GM21528 (cell line): ENCODE data around the gene CD164L2.
"Not testable (repeated sequence)": the region's sequence is repeated elsewhere in the genome, so short reads cannot be mapped to it uniquely, and the experiment has no call there.

ENCODE experiments used
- ATAC-seq: cut with Tn5 transposase; IDR thresholded peaks from one replicate; pipeline ENCODE4 v1.9.1; 2021; ENCODE audit warnings: mild to moderate bottlenecking, moderate library complexity; ENCODE audit not compliant: unreplicated experiment, low FRiP score

CD164L2 gene

GRCh38 chr1:27391511-27392095 is 8.5 kb upstream of the CD164L2 start:
- no peak for ATAC-seq

DNA sequence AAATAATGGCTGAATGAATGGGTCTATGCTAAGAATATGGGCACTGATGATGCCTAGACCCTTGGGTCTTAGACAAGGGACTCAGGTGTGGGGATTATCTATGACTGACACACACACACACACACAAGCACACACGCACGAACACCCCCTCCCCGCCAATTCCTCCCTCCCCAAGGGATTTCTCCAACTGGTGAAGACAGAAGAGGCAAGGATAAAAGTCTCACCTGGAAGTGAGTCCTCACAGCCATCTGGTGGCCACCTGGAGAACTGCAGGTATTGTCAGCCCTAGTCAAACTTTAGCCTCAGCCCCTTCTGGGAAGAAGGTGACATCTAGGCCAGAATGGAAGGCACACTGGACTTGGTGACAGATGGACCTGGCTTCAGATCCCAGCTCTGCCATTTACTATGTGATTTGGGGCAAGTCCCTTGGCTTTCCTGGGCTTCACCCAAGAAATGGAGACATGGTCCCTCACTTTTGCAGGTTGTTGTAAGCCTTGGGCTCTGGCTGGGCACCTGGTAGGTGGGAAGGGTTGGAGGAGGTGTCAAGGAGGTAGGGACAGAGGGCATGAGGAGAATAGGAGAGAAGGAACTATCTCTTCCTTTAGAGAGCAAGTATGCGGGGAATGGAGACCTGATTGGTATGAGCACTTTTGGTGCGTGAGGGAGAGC is 5.3 kb upstream of the CD164L2 start:
- ATAC-seq, result no peak

DNA sequence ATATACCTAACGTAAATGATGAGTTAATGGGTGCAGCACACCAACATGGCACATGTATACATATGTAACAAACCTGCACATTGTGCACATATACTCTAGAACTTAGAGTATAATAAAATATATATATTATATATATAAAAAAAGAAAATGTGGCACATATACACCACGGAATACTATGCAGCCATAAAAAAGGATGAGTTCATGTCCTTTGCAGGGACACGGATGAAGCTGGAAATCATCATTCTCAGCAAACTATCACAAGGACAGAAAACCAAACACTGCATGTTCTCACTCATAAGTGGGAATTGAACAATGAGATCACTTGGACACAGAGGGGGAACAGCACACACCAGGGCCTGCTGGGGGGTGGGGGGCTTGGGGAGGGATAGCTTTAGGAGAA is 1.7 kb upstream of the CD164L2 start:
- not testable (repeated sequence) for ATAC-seq

GRCh38 chr1:27383661-27384060 is 528 bp upstream of the CD164L2 start:
- no peak for ATAC-seq

GRCh38 chr1:27381969-27382762 is 967 bp downstream of the CD164L2 start:
- no peak for ATAC-seq

DNA sequence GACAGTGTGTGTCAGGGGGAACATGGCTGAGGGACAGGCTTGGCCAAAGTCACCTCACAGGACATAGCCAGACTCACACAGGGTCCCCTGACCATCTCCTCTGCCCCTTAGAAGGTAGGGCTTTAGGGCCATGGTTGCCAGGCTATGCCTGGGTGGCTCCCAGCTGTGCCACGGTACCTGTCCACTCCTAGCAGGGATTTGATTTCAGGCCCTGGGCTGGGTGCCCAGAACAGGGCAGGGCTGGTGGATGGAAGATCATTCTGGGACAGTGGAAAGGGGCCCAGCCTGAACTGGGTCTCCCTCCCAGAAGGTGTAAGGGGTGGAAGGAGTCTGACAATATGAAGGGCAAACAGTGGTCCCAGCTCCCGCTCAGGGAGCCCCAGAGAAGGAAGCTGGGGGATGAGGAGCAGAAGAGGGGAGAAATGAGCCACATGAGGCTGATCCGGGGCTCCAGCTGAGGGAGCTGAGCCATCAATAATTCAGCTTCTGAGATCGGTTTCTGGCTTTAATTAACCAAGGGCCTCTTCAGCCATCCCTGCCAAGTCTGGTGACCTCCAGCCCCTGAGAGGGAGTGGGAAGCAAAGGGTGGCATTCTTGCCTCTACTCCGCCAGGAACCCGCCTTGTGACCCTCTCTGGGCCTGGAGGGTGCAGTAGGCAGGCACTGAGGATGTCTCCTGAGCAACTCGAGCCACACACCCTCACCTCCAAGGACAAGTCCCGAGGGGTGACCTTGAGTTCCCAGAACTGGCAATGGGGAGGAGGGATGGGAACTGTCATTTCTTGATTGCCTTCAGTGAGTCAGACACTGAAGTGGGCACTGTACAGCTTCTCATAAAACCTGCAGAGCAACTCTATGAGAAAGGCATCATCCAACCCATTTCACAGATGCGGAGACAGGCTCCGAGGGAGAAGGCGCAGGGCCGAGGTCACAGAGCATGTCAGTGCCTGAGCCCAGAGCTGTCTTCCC is 2.1 kb downstream of the CD164L2 start:
- ATAC-seq, result no peak

DNA sequence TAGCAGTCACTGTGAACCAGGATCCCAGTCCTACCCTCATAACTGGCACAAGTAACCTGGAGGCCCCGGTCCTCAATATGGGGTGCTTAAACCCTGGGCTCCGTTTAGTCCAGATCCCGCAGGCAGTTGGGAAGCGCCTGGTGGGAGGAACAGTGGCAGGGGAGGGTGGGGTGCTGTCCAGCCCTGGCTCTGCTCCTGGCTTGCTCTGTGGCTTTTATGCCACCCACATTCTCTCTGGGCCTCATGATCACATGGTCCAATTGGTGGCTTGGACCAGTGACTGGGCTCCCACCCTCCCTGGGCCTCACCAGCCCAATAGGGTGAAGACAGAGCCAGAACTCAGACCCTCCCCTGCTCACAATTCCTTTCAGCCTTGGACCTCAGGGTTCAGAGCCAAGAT is 2.9 kb downstream of the CD164L2 start:
- no peak for ATAC-seq

GRCh38 chr1:27379564-27380122 is 3.5 kb downstream of the CD164L2 start:
- no peak for ATAC-seq

- no peak for ATAC-seq
Measured at GRCh38 chr1:27377760-27378495, 5.2 kb downstream of the CD164L2 start.

DNA sequence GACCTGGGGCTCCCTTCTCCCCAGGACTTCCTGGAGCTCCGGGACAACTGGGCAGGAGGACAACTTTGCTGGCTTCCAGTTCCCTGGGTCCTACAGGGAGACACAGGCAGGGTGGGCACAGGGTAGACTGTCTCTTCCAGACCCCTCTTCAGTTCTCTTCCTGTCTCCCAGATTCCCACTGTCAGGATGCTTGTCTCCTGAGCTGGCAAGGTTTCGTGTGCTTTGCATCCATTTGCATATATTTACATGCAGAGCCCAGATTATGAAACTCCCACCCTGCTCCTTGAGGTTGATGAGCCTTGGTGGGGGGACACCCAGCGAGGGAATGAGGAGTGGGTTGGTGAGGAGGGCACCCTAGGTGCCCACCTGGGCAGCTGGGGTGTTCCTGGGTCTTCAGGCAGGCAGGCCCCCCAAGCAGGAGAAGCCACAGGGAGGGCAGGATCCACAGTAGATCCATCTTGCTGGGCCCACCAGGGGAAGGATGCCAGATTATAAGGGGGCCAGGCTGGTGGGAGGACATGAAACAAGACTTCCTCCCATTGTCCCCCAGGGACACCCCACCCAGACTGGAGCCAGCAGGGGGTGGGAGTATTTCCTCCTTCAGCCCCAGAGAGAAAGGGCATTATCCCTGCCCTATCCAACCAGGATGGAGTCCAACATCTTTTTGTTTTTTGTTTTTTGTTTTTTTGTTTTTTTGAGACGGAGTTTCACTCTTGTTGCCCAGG is 8.6 kb downstream of the CD164L2 start, which contains the start of gene FCN3:
Gene FCN3, minus strand, starts transcription at position 463 of the 725 bp plus-strand sequence. Its CDS starts 6 bp downstream, at position 457.
- ATAC-seq, result no peak

DNA sequence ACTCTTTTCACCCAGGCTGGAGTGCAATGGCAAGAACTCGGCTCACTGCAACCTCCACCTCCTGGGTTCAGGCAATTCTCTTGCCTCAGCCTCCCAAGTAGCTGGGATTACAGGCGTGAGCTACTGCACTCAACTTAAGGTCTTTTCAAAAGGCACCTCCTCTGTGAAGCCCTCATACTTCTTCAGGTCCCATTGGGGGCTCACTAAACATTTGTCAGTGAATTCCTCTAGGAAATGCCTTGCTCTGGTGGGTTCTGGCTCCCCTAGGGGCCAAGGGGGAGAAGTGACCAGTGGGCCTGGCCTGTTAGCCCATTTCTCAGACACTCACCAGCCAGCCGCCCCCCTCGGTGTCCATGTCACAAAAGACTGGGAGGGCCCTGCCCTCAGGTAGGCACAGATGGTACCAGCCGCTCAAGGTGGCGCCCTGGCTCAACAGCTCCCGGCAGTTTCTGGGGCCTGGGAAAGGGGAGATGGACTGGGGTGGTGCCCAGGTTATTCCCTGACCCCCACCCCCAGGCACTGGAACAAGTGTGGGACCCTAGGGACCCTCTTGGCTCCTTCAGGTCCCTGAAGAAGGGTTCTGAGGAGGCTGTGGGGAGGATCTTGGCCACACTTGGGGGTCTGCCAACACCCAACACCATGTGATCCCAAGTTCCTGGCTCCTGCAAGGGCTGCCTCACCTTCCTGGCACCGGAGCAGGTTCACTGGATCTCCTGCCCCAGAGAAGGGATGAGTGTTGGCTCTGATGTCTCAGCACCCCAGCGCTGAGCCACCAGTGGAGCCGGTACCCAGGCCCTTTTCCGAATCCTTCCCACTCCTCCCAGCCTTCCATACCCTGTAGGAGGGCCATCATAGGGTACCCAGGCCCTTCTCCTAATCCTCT is 10.1 kb downstream of the CD164L2 start:
- ATAC-seq, result no peak

DNA sequence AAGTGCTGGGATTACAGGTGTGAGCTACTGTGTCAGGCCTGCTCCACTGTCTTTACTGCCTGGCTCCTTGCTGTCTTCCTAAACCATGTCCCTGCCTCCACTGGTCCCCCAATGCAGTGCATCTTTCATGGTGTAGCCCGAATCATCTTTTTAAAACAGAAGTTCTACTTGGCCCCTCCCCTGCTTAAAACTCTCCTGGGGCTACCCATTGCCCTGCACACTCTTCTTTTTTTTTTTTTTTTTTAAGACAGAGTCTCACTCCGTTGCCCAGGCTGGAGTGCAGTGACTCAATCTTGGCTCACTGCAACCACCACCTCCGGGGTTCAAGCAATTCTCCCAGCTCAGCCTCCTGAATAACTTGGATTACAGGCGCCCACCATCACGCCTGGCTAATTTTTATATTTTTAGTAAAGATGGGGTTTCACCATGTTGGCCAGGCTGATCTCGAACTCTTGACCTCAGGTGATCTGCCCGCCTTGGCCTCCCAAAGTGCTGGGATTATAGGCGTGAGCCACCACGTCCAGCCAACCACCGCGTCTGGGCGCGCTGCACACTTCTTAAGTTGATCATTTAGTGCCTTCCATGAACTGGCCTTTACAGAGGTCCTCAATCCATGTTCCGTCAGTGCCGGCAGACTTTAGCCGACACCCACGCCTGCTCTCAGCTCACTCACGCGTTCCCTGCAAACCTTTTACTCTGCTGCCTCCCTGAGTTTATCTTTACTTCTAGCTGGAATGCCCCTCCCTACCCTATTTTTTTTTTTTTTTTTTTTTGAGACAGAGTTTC is 10.9 kb downstream of the CD164L2 start:
- no peak for ATAC-seq

- no peak for ATAC-seq
Measured at GRCh38 chr1:27368869-27369582, 14.1 kb downstream of the CD164L2 start.

GRCh38 chr1:27367160-27367650 is 15.9 kb downstream of the CD164L2 start:
- no peak for ATAC-seq

GRCh38 chr1:27366411-27367159 is 16.5 kb downstream of the CD164L2 start, which contains the start of gene MAP3K6:
MAP3K6 (minus strand) TSS chr1:27366961; CDS start chr1:27366597, 364 bp downstream.
- ATAC-seq, result peak; percentile 34

DNA sequence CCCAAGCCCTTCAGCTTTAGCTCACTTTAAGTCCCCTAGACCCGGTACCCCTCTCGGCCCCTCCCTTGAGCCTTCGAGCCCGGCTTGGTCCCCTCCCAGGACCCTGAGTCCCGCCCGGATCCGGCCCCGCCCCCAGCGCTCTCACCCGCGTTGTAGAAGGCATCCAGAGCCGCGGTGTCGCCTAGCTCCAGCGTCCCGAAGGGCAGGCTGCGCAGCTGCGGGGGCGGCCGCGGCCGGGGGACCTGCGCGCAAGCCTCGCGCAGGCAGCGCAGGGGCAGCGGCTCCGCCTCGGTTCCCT is 17.1 kb downstream of the CD164L2 start:
- ATAC-seq, result peak; percentile 27
